Fibroblast of the conjunctiva (primary cell): ENCODE measurements around the gene GPBP1.
"Not testable (repeated sequence)": the region's sequence is repeated elsewhere in the genome, so short reads cannot be mapped to it uniquely, and the experiment has no call there.

Experiments
- DNase-seq: peaks from one replicate; pipeline ENCODE4 v3.0.0-alpha.2; 2010; ENCODE audit warnings: low read depth

Gene GPBP1

DNA sequence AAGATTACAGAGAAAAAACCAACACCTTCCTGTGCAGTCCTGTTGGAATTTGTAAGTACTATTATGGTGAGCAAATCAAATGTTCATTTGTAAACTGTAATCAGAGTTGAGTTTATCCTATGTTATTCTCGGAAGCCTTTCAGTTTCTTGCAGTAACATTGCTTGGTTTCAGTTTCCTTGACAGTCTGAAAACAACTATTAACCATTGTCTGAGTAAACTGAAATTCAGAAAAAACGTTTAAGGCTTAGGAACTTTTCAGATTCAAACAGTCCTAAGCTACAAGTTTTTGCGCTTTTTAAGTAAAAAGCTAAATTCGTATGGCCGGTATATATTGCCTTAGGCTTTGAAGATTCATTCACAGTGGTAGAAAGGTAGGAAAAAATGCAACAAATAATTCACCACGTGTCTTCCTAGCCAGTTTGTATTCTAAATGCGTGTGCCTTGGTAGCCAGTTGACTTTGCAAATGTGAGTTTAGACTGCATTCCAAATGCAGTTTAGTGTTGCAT, 2.5 kb downstream of the GPBP1 start:
- peak; percentile 74 for DNase-seq

DNA sequence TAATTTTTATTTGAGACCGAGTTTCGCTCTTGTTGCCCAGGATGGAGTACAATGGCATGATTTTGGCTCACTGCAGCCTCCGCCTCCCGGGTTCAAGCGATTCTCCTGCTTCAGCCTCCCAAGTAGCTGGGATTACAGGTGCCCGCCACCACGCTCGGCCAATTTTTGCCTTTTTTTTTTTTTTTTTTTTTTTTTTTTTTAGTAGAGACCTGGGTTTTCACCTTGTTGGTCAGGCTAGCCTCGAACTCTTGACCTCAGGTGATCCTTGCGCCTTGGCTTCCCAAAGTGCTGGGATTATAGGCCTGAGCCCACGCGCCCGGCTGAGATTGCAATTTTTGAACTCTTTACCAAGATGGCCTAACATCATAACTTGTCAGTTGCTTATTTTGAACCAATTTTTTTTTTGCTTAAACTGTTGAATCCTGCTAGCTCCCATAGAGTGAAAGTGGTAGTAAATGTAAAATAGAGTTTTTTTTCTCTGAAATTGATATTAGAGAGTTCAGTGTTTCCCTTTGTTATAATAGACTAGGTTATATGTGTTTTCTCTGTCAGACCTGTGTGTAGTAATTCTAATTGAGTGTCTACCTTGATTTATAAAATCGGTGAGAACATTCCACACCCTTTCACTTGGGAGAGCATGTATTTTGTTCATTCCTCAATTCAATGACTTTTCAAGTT, 3.8 kb downstream of the GPBP1 start:
- no peak for DNase-seq

DNA sequence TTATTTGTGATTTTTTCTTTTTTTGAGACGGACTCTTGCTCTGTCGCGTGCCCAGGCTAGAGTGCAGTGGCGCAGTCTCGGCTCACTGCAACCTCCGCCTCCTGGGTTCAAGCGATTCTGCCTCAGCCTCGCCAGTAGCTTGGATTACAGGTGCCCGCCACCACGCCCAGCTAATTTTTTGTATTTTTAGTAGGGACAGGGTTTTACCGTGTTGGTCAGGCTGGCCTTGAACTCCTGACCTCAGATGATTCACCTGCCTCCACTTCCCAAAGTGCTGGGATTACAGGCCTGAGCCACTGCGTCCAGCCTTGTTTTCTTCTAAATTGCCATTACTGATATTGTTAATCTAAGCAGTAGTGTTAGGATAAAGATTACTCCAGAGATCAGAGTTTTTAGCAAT, 4.4 kb downstream of the GPBP1 start:
- not testable (repeated sequence) for DNase-seq

DNA sequence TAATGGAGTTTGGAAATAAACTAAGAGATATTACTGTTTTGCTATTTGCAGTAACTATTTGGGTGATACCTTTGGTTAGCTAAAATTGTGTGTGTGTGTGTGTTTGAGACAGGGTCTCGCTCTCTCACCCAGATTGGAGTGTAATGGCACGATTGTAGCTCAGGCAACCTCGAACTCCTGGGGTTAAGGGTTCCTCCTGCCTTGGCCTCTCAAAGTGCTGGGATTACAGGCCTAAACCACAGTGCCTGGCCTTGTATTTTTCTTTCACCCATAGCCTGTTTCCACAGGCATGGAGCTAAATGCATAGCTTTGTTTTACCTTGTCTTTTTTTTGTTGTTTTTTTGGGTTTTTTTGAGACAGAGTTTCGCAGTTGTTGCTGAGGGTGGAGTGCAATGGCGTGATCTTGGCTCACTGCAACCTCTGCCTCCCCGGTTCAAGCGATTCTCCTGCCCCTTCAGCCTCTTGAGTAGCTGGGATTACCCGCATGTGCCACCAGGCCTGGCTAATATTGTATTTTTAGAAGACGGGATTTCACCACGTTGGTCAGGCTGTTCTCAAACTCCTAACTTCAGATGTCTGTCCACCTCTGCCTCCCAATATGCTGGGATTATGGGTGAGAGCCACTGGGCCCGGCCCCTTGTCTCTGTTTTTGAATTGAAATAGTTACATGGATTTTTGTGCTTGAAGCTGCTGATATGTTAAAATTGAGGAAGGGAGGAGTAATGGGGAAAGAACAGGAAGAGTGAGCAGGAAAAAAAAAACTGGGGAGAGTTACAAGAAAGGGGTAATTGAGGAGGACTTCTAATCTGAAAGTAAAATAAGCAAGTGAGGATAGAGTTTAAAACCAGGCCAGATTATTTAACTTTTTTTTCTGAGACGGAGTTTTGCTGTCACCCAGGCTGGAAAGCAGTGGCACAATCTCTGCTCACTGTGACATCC, 5.7 kb downstream of the GPBP1 start:
- no peak for DNase-seq

DNA sequence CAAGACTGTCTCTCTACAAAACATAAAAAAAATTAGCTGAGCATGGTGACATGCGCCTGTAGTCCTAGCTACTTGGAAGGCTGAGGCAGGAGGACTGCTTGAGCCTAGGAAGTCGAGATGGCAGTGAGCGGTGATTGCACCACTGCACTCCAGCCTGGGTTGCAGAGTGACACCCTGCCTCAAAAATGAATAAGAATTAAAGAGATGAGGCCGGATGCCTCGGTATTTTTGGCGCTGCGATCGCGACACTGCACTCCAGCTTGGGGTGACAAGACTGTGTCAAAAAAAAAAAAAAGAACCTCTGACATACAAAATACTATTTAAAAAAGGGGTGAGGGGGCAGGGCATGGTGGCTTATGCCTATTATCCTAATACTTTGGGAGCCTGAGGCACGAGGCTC, 7.3 kb downstream of the GPBP1 start:
- no peak for DNase-seq

DNA sequence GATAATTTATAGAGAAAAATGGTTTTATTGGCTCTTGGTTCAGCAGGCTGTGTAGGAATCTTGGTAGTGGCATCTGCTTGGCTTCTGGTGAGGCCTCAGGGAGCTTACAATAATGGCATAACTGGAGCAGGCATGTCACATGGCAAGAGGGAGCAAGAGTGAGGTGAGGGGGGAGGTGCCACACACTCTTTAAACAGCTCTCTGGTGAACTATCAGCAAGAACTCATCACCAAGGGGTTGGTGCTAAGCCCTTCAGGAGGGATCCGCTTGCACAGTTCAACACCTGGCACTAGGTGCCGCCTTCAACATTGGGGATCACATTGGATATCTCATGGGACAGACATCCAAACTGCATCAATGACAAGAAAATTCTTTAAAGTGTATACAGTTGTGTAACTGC, 10.5 kb downstream of the GPBP1 start:
- no peak for DNase-seq

DNA sequence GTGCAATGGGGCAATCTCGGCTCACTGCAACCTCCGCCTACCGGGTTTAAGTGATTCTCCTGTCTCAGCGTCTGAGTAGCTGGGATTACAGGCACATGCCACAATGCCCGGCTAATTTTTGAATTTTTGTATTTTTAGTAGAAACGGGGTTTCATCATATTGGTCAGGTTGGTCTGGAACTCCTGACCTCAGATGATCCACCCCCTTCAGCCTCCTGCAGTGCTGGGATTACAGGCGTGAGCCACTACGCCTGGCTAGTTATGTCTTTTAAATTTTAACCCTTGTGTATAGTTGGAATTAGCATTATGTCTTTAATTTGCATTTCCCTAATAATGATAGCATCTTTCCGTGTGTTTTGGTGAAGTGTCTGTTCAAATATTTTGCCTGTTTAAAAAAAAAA, 11.5 kb downstream of the GPBP1 start:
- DNase-seq, result no peak

DNA sequence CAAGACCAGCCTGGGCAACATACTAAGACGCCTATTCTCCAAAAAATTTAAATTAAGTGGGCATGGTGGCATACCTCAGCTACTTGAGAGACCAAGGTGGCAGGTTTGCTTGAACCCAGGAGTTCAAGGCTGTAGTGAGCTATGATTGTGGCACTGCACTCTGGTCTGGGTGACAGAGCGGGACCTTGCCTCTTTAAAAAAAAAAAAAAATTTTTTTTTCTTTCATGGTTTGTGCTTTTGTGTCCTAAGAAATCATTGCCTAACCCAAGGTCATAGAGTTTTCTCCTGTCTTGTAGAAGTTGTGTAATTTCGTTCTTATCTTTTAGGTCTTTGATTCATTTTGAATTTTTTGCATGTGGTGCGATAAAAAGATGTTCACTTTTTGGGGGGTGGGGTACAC, 12.3 kb downstream of the GPBP1 start:
- DNase-seq, result no peak

DNA sequence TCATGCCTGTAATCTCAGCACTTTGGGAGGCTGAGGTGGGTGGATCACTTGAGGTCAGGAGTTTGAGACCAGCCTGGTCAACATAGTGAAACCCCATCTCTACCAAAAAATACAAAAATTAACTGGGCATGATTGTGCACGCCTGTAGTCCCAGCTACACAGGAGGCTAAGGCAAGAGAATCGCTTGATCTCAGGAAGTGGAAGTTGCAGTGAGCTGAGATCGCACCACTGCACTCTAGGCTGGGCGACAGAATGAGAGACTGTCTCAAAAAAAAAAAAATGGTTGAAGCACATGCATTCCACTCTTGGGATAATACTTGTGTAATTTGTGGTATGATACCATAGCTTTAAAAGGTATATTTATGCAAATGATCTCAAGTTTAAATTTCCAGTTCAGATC, 14.1 kb downstream of the GPBP1 start:
- not testable (repeated sequence) for DNase-seq

DNA sequence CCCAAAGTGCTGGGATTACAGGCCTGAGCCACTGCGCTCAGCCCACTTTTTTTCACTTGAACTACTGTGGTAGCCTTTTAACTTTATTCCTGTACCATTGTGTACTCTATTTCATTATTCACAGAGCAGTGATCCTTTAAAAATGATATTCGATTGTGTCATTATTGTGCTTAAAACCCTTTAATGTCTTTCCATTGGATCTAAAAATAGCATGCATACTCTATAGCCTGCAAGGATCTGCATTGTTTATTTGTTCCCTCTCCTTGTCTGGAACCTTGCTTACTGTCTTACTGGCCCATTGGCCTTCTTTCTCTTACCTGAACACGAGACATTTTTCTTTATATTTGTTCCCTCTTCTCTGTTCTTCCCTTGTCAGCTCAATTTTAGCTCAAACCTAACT, 15.7 kb downstream of the GPBP1 start:
- DNase-seq, result no peak

DNA sequence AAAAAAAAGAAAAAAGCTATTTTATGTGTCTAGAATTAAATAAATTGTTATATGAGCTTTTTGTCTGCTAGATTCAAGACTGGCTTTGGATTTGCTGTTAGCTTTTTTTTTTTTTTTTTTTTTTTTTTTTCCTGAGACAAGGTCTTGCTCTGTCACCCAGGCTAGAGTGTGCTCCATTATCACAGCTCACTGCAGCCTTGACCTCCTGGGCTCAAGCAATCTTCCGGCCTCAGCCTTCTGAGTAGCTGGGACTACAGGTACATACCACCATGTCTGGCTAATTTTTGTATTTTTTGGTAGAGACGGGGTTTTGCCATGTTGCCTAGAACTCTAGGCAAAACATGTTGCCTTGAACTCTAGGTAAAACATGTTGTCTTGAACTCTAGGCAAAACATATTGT, 16.7 kb downstream of the GPBP1 start:
- no peak for DNase-seq

DNA sequence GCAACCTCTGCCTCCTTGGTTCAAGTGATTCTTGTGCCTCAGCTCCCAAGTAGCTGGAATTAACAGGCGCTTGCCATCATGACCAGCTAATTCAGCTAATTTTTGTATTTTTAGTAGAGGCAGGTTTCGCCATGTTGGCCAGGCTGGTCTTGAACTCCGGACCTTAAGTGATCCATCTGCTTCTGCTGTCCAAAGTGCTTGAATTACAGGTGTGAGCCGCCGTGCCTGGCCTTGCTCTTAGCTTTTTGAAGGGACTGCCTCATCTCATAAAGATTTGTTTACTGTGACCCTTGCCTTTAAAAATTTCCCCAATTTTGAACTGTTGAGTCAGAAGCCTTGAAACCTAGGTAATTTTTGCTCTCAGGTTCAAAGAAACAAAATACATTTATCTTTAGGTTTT, 17.3 kb downstream of the GPBP1 start:
- DNase-seq, result no peak

DNA sequence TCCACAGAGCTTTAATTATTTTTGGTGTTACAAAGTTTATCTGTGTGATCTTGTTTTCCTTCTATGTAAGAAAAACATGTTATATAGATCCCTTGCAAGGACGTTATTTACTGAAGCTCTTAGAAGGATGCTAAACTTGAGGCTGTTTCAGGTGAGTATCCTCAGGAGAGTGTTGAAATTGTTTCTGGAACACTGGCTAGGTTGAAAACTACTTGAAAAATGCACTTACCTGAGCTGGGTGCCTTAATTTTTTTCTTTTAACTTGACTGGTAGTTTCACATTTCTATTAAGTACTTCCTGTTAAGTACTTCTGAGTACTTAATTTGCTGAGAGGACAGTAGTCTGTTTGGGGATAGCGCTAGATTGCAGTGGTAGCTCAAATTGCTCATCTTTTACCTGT, 18.1 kb downstream of the GPBP1 start:
- DNase-seq, result no peak

DNA sequence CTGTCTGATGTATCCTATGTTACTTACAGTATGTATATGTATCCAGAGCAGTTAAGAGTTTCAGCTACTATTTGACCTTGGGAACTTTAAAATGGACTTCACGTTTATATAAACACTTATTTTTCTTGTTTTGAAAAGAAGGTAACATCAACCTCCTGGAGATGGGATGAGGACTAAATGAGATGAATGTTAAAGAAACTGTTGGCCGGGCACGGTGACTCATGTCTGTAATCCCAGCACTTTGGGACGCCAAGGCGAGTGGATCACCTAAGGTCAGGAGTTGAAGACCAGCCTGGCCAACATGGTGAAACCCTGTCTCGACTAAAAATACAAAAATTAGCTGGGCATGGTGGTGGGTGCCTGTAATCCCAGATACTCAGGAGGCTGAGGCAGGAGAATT, 19.0 kb downstream of the GPBP1 start:
- not testable (repeated sequence) for DNase-seq

DNA sequence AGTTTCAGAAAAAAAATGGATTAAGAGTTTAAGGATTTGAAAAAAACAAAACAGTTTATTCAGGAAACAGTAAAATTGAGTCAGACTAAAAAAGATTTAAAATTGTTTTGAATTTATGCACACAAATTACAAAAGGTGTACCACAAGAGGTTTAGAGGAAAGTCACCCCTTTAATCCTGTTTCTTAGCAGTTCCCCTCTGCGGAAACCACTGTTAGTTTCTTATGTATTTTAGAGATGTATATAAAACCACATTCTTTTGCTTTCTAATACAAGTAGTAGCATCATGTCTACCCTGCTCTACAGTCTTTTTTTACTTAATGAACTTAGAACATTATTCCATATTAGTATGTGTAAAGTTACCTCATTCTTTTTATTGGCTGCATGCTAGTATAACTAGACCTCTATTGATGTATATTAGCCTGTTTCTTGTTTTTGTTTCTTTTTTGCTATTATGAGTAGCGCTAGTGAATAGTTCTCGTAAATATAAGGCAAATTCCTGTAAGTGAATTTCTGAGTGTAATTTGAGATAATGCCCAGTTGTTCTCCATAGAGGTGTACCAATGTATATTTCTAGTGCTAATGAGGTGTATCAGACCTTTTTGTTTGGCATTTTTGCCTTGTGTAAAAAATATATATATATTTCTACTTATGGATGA, 20.0 kb downstream of the GPBP1 start:
- no peak for DNase-seq

DNA sequence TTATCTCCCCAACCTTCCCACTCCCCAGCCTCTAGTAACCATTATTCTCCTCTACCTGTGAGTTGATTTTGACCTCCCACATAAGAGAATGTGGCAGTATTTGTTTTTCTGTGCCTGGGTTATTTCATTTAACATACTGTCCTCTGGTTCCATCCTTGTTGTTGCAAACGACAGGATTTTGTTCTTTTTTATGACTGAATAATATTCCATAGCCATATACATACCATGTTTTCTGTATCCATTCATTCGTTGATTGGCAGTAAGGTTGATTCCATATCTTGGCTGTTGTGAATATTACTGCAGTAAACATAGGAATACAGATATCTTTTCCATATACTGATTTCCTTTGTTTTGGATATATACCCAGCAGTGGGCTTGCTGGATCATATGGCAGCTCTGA, 20.8 kb downstream of the GPBP1 start:
- no peak for DNase-seq

DNA sequence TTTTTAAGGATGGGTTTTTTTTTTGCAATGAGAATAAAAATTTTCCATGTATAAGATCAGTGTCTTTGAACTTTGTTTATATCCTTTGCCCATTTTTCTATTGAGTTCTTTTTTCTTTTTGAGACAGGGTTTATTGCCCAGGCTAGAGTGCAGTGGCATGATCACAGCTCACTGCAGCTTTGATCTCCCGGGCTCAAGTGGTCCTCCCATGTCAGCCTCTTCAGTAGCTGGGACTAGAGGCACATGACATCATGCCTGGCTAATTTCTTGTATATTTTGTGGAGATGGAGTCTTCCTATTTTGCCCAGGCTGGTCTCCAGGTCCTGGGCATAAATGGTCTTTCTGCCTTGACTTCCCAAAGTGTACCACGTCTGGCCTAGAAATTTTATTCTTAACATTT, 21.2 kb downstream of the GPBP1 start:
- DNase-seq, result no peak

DNA sequence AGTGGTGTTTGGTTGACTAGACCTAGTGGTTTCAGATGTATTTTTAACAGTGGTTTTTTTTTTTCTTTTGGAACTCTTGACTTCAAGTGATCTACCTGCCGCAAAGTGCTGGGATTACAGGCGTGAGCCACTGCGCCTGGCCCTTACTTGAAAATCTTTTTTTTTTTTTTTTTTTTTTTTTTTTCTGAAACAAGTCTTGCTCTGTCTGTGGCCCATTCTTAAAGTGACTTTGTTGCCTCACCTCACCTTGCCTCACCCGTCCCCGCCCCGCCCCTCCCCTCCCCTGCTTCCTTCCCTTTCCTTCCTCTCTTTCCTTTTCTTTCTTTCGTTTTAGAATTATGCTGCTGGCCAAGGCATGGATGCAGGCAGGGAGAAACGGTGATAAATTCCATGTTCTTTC, 26.0 kb downstream of the GPBP1 start:
- DNase-seq, result no peak

DNA sequence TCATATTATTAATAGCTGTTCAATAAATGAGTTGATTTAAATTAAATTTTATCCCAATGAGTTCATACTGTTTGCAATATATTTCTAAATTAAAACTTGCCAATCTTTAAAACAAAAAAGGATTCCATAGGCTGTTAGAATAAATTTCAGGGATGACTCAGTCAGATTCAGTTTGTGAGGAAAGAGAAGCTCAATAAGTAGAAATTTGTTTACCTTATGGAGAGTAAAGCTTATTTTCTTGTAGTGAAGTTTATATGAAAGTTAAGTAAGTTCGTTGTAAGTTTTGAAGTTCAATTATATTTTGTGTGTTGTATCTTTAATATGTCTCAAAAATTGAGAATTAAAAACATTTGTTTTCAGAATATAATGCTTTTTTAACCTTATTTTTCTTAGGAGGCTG, 29.0 kb downstream of the GPBP1 start:
- DNase-seq, result no peak

DNA sequence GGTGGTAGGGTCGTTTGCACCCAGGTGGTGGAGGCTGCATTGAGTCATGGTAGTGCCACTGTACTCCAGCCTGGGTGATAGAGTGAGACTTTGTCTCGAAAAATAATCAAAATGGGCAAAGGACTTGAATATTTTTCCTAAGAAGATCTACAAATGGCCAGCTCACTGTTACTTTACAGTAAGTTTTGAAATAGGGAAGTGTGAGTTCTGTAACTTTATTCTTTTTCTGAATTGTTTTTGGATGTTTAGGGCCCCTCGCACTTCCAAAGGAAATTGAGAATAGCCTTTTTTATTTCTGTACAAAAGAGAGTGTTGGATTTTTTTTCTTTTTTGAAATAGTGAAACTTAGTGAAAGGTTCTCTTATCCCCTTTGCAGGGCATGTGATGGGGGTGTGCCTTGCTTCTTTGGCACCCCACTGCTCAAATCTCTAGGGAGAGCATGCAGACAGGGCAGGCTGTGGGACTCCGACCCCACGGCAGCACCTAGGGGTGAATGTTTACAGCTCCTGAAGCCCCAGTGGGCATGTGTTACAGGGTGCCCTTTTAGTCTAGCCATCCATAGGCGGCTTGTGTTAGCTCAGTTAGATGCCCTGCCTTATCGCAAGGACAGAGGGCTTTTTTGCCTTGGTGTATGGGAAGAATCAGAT, 33.3 kb downstream of the GPBP1 start:
- DNase-seq, result no peak

DNA sequence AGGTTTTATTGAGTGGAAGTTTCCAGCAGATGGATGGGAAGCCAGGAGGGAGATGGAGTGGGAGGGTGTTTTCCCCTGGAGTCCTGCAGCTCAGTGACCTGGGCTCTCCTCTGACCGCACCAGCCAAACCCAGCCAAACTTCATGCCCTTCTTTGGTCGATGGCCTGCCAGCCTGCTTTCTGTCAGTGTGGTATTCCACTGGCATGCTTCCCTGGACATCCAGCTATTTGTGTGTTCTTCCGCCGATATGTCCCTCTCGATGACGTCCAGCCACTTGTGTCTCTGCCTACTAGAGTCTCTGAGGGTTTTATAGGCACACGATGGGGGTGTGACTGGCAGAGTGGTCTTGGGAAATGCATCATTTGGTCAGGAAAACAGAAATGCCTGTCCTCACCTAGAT, 33.8 kb downstream of the GPBP1 start:
- no peak for DNase-seq

DNA sequence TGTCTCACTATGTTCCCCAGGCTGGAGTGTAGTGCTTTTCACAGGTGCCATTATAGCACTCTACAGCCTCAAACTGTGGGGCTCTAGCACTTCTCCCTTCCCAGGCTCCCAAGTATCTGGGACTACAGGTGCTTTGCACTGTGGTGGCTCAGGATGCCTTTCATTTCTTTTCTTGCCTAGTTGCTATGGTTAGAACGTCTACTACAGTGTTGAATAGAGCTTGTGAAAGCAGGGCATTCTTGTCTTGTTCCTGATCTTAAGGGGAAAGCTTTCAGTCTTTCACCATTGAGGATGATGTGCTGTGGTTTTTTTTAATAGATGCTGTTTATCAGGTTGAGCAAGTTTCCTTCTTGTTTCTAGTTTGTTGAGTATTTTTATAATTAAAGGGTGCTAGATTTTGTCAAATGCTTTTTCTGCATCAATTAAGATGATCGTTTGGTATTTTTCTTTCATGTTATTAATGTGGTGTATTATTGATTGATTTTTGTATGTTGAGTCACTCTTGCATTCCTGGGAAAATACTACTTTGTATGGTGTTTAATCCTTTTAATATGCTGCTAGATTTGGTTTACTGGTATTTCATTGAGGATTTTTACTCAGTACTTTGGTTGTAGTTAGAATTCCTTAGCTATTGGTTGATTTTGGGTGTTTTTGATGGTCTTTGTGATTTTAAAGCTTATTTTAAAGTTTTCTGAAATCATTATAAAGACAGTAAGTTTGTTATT, 35.6 kb downstream of the GPBP1 start:
- no peak for DNase-seq
